ENCODE measurements around the gene RNF14. TPM values are rescaled to one million over a fixed set of nuclear protein-coding genes. Genes with fewer than 3 reads are reported as not detected.
A peak's percentile ranks its signal among the peaks of the same experiment; 100 is the strongest.

Gene RNF14
- total and polyA plus RNA-seq, 2 donors (not counting 1 experiment from before 2014, with no cell fraction given): 10.5 to 26.6 TPM

DNA sequence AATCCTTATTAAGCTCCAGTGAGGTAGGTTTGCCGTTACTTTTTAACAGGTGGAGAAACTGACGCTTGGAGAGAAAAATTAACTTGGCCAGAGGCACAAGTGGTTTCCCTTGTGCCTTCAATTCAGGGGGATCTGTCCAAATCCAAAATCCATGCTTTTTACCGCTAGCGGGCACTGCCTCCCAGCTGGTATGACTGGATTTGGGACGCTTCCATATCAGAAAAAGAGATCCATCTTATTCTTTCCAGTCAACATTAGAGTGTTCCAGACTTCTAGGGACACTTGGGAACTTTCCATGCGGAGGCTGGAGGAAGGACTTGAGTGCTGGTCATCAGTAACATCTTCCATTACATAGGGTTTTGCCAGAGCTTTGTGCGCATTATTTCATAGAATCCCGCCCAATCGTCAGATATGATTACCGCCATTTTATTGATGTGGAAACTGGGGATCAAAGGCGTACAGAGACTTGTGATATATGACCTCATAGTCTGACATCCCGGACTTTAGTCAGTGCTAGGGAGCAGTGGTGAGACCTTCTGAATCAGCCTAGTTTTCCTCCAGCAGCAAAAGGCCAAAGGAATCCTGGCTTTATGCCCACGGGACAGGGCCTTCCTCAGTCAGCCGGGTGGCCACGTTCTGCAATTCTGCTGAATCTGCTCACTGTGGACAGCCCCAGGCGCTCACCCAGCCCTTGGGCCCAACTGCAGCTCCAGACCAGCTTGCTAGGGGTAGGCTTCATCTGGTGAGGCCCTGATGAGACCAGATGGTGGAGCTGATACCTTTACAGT, 45.0 kb downstream of the RNF14 start:
- Histone ChIP-seq H3K4me3 (ENCODE audit: control extremely low read depth in 1 of 5, extremely low read depth in 1 of 5, insufficient read depth in 1 of 5, low read depth in 2 of 5, low read length in 4 of 5) (no peak overlapping the region), H3K27me3 (replicated peaks in 1 of 4; ENCODE audit: control extremely low read depth in 1 of 4, control insufficient read depth in 3 of 4, insufficient read depth in 4 of 4, low read length in 3 of 4) (no peaks in the 10 kb centered on the region), H3K27ac (ENCODE audit: low read length in 2 of 2) (no peak overlapping the region), H3K9me3 (ENCODE audit: control extremely low read depth in 1 of 3, control insufficient read depth in 2 of 3, insufficient read depth in 1 of 3, low read length in 2 of 3) (no peaks in the 10 kb centered on the region), H3K36me3 (replicated peaks in 1 of 2; ENCODE audit: control extremely low read depth in 1 of 2, control insufficient read depth in 1 of 2, extremely low read depth in 1 of 2, insufficient read depth in 2 of 2, low read length in 1 of 2) (no peaks in the 10 kb centered on the region), H3K9ac (ENCODE audit: low read length) (no peak overlapping the region), H4K20me1 (ENCODE audit: control insufficient read depth, insufficient read depth, low read length, poor library complexity, severe bottlenecking) (no peaks in the 10 kb centered on the region), H3K4me1 (ENCODE audit: control insufficient read depth in 2 of 2, insufficient read depth in 2 of 2, low read length in 2 of 2) (peaks cover 34 to 35% of the 10 kb centered on the region in 2 donors), H3K4me2 (replicated peaks; ENCODE audit: low read depth, low read length, poor library complexity, severe bottlenecking) (peak overlapping the region; percentile 93), H3K79me2 (ENCODE audit: control insufficient read depth, insufficient read depth, low read length) (no peaks in the 10 kb centered on the region), H2AFZ (ENCODE audit: insufficient read depth, low read depth, low read length, poor library complexity, severe bottlenecking) (no peak overlapping the region)
- Mint-ChIP-seq H3K27ac (no peak overlapping the region), H3K4me3 (peak overlapping the region; percentile 89), H3K27me3 (peaks cover 8% of the 10 kb centered on the region), H3K9me3 (ENCODE audit: insufficient read depth) (no peaks in the 10 kb centered on the region), H3K4me1 (peaks cover 50% of the 10 kb centered on the region)
- POLR2A ChIA-PET: interaction anchor here (0.7 kb wide), 1 partner anchor 89 kb away, joined by 3 read pairs; no protein-coding TSS in a partner anchor
- CTCF ChIA-PET: interaction anchor here (1.1 to 10.6 kb wide), 15 partner anchors 10 to 349 kb away, joined by 3 to 91 read pairs (median 7); partner anchors contain the start of genes NDFIP1 and RNF14
- TF ChIP-seq, protein P1, sequence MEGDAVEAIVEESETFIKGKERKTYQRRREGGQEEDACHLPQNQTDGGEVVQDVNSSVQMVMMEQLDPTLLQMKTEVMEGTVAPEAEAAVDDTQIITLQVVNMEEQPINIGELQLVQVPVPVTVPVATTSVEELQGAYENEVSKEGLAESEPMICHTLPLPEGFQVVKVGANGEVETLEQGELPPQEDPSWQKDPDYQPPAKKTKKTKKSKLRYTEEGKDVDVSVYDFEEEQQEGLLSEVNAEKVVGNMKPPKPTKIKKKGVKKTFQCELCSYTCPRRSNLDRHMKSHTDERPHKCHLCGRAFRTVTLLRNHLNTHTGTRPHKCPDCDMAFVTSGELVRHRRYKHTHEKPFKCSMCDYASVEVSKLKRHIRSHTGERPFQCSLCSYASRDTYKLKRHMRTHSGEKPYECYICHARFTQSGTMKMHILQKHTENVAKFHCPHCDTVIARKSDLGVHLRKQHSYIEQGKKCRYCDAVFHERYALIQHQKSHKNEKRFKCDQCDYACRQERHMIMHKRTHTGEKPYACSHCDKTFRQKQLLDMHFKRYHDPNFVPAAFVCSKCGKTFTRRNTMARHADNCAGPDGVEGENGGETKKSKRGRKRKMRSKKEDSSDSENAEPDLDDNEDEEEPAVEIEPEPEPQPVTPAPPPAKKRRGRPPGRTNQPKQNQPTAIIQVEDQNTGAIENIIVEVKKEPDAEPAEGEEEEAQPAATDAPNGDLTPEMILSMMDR (IDR thresholded peaks at IDR 0.05): no peak
- no peak for TF ChIP-seq EZH2 (IDR thresholded peaks at IDR 0.05; ENCODE audit: borderline replicate concordance, insufficient read depth, low read depth, low read length, poor library complexity, severe bottlenecking)
- DNase-seq (peak; percentile 17), ATAC-seq (ENCODE audit: low read depth) (no peak)
- 92% methylated on average over 11 of the region's 16 CpGs for WGBS (ENCODE audit: insufficient coverage)
- intact Hi-C loops (cut with micrococcal nuclease): loop anchor here (1.0 to 10.0 kb wide), 5 partner anchors 45 to 689 kb away; partner anchors contain the start of genes NDFIP1, RNF14 and TAF7

All from B cell (primary cell).